K562 (cell line): ENCODE results near the gene MYMX. TPM values are rescaled to one million over a fixed set of nuclear protein-coding genes. Genes with fewer than 3 reads are reported as not detected.

Experiments used
- ASH1L ChIP-seq: fragments of 450-650 bp; IDR thresholded peaks from 2 replicates; pipeline ENCODE4 v1.6.1; 2018; ENCODE audit warnings: borderline replicate concordance, mild to moderate bottlenecking, low read depth; ENCODE audit not compliant: partially characterized antibody
- HNRNPK ChIP-seq: fragments of 200-400 bp; formaldehyde crosslinking; IDR thresholded peaks from one replicate; pipeline ENCODE4 v1.6.1; 2018; ENCODE audit warnings: mild to moderate bottlenecking, low read depth, low read length; ENCODE audit not compliant: poor library complexity, severe bottlenecking
- KDM1A ChIP-seq, 2 experiments: fragments of 450-650 bp; IDR thresholded peaks; 2 replicates each; pipeline ENCODE4 v1.6.1; 2016; ENCODE audit warnings: mild to moderate bottlenecking in 2 of 2
- KDM2B ChIP-seq: fragments of 250-450 bp; sonication (Bioruptor Pico); IDR thresholded peaks from 2 replicates; pipeline ENCODE4 v1.8.0; 2021; ENCODE audit warnings: mild to moderate bottlenecking, moderate library complexity
- KLF13 ChIP-seq: fragments of 450-650 bp; IDR thresholded peaks from 2 replicates; pipeline ENCODE4 v1.6.1; 2016; ENCODE audit warnings: missing genetic modification characterization, low read depth, mild to moderate bottlenecking, missing compliant biosample characterization, moderate library complexity, borderline replicate concordance
- MAZ ChIP-seq, 2 experiments: fragments of 450-650 bp in 1 of 2; sonication (generic) in 1 of 2; formaldehyde crosslinking; IDR thresholded peaks in 1 of 2; conservative IDR thresholded peaks in 1 of 2; 2 replicates each; pipeline versions ENCODE4 v1.4.0 to v1.5.0; 2020; ENCODE audit warnings: mild to moderate bottlenecking in 1 of 2, missing genetic modification reagents in 1 of 2
- MTA1 ChIP-seq: fragments of 450-650 bp; IDR thresholded peaks from 2 replicates; pipeline ENCODE4 v1.6.1; 2017; ENCODE audit warnings: borderline replicate concordance
- NFATC3 ChIP-seq: fragments of 450-650 bp; IDR thresholded peaks from 2 replicates; pipeline ENCODE4 v1.6.1; 2017; ENCODE audit warnings: mild to moderate bottlenecking
- POLR2A ChIP-seq: fragments of 450-650 bp; conservative IDR thresholded peaks from 2 replicates; pipeline ENCODE4 v1.6.1; 2016
- RHOXF2B ChIP-seq: fragments of 250-450 bp; sonication (Bioruptor Pico); conservative IDR thresholded peaks from 2 replicates; pipeline ENCODE4 v1.5.1; 2021
- SIRT6 ChIP-seq: IDR thresholded peaks from one replicate; pipeline ENCODE4 v1.6.1; 2012; ENCODE audit warnings: low read depth, mild to moderate bottlenecking, control low read depth, inconsistent platforms, low read length, moderate library complexity
- SIX5 ChIP-seq, 2 experiments: IDR thresholded peaks; 2 replicates each; pipeline ENCODE4 v1.6.1; 2011; ENCODE audit warnings: low read length in 2 of 2, borderline replicate concordance in 1 of 2, low read depth in 1 of 2, mild to moderate bottlenecking in 1 of 2, moderate library complexity in 1 of 2; ENCODE audit not compliant: insufficient read depth in 1 of 2
- SMARCE1 ChIP-seq: fragments of 450-650 bp; IDR thresholded peaks from 2 replicates; pipeline ENCODE4 v1.7.1; 2016; ENCODE audit warnings: mild to moderate bottlenecking
- ZBTB2 ChIP-seq: fragments of 450-650 bp; IDR thresholded peaks from 2 replicates; pipeline ENCODE4 v1.6.1; 2016; ENCODE audit warnings: antibody characterized with exemption
- ZFP1 ChIP-seq: fragments of 450-650 bp; formaldehyde crosslinking; IDR thresholded peaks from 2 replicates; pipeline ENCODE4 v1.4.0; 2020; ENCODE audit warnings: mild to moderate bottlenecking, mixed read lengths
- ZFP91 ChIP-seq: sonication (generic); formaldehyde crosslinking; IDR thresholded peaks from 2 replicates; pipeline ENCODE4 v1.8.0; 2022; ENCODE audit warnings: mild to moderate bottlenecking, missing genetic modification reagents
- ZKSCAN1 ChIP-seq: fragments of 150-350 bp; IDR thresholded peaks from 2 replicates; pipeline ENCODE4 v1.6.1; 2016; ENCODE audit warnings: low read depth, low read length
- ZNF311 ChIP-seq: fragments of 250-450 bp; sonication (Bioruptor Pico); IDR thresholded peaks from 2 replicates; pipeline ENCODE4 v1.4.0; 2020; ENCODE audit warnings: mild to moderate bottlenecking, moderate library complexity
- polyA plus RNA-seq, 8 experiments: library from polyadenylated mRNA; depleted of rRNA in 4 of 8; stranded (reverse) in 5 of 8; unstranded in 3 of 8; fragments of >200 nt; fragmentation: Nextera tagmentation in 2 of 8; fragmentation: Illumina TruSeq in 1 of 8; extraction: Ambion mirVana in 2 of 8; extraction: Trizol in 1 of 8; gene quantifications; 2 replicates each; pipeline versions ENCODE4 v1.2.1 to v1.2.3, GENCODE V29; 2011 to 2014; ENCODE audit warnings: inconsistent platforms in 1 of 8, missing spikeins in 1 of 8
- total RNA-seq, 7 experiments: library from RNA; depleted of rRNA in 6 of 7; stranded (reverse); fragments of >200 nt in 6 of 7; fragmentation: Illumina TruSeq in 2 of 7; extraction: Trizol in 2 of 7; gene quantifications; 2 replicates each; pipeline versions ENCODE4 v1.2.1 to v1.2.3, GENCODE V29; 2011 to 2021; ENCODE audit warnings: low replicate concordance in 1 of 7
- TF ChIP-seq, protein P1 (sequence below): fragments of 250-450 bp; sonication (Bioruptor Pico); IDR thresholded peaks from 2 replicates; pipeline ENCODE4 v1.4.0; 2020; ENCODE audit warnings: borderline replicate concordance
- TF ChIP-seq, protein P2 (sequence below): fragments of 250-450 bp; sonication (Bioruptor Pico); IDR thresholded peaks from 2 replicates; pipeline ENCODE4 v1.5.0; 2020; ENCODE audit warnings: mild to moderate bottlenecking, borderline replicate concordance
- TF ChIP-seq, protein P3 (sequence below): fragments of 200-400 bp; formaldehyde crosslinking; IDR thresholded peaks from 2 replicates; pipeline ENCODE4 v1.6.1; 2017; ENCODE audit warnings: mild to moderate bottlenecking, low read depth, low read length, moderate library complexity

MYMX gene
- total and polyA plus RNA-seq, 9 of the 15 experiments (the other 6 are each of a cell fraction or from before 2014, with no cell fraction given): 0.12 TPM; not detected in 8

DNA sequence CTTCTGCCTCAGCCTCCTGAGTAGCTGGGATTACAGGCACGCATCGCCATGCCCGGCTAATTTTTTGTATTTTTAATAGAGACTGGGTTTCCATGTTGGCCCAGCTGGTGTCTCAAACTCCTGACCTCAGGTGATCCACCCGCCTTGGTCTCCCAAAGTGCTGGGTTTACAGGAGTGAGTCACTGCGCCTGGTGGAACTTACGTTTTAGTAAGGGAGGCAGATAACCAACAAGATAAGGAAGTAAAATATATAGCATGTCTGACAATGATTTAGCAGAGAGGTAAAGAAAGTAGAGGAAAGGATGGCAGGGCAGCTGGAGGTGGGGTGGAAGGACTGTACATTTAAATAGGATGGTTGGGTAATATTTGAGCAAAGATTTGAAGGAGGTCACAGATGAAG lies 12.8 kb upstream of the MYMX start (continued):
- TF ChIP-seq, protein P1, sequence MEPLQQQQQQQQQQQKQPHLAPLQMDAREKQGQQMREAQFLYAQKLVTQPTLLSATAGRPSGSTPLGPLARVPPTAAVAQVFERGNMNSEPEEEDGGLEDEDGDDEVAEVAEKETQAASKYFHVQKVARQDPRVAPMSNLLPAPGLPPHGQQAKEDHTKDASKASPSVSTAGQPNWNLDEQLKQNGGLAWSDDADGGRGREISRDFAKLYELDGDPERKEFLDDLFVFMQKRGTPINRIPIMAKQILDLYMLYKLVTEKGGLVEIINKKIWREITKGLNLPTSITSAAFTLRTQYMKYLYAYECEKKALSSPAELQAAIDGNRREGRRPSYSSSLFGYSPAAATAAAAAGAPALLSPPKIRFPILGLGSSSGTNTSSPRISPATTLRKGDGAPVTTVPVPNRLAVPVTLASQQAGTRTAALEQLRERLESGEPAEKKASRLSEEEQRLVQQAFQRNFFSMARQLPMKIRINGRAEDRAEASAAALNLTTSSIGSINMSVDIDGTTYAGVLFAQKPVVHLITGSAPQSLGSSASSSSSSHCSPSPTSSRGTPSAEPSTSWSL (CRISPR knock-in tag): no peak
- no peak for TF ChIP-seq HNRNPK
- no peak for TF ChIP-seq SIX5 (IDR thresholded peaks at IDR 0.05; ENCODE audit: borderline replicate concordance in 1 of 2, insufficient read depth in 1 of 2, low read depth in 1 of 2, low read length in 2 of 2)
- TF ChIP-seq ZFP1 (CRISPR knock-in tag): no peak
- TF ChIP-seq MTA1: peak; percentile 86
- TF ChIP-seq POLR2A: no peak
- no peak for TF ChIP-seq RHOXF2B (CRISPR knock-in tag)
- TF ChIP-seq, protein P2, sequence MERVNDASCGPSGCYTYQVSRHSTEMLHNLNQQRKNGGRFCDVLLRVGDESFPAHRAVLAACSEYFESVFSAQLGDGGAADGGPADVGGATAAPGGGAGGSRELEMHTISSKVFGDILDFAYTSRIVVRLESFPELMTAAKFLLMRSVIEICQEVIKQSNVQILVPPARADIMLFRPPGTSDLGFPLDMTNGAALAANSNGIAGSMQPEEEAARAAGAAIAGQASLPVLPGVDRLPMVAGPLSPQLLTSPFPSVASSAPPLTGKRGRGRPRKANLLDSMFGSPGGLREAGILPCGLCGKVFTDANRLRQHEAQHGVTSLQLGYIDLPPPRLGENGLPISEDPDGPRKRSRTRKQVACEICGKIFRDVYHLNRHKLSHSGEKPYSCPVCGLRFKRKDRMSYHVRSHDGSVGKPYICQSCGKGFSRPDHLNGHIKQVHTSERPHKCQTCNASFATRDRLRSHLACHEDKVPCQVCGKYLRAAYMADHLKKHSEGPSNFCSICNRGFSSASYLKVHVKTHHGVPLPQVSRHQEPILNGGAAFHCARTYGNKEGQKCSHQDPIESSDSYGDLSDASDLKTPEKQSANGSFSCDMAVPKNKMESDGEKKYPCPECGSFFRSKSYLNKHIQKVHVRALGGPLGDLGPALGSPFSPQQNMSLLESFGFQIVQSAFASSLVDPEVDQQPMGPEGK (CRISPR knock-in tag): no peak
- TF ChIP-seq ZNF311 (CRISPR knock-in tag): no peak
- TF ChIP-seq KDM2B (CRISPR knock-in tag): no peak
- no peak for TF ChIP-seq MAZ (CRISPR knock-in tag; conservative IDR thresholded peaks at IDR 0.05 in 1 of 2, IDR thresholded peaks at IDR 0.05 in 1 of 2)
- TF ChIP-seq ASH1L: no peak
- TF ChIP-seq ZBTB2: peak; percentile 40; the same call in 1 of the 2 replicates
- no peak for TF ChIP-seq ZKSCAN1
- TF ChIP-seq KLF13 (tag): no peak
- no peak for TF ChIP-seq SIRT6
- no peak for TF ChIP-seq NFATC3
- peak in 1 of 2 experiments; percentile 11; a peak in 1 of 4 replicates for TF ChIP-seq KDM1A (IDR thresholded peaks at IDR 0.05)
- no peak for TF ChIP-seq ZFP91 (CRISPR knock-in tag)
- peak; percentile 95 for TF ChIP-seq SMARCE1
- TF ChIP-seq, protein P3, sequence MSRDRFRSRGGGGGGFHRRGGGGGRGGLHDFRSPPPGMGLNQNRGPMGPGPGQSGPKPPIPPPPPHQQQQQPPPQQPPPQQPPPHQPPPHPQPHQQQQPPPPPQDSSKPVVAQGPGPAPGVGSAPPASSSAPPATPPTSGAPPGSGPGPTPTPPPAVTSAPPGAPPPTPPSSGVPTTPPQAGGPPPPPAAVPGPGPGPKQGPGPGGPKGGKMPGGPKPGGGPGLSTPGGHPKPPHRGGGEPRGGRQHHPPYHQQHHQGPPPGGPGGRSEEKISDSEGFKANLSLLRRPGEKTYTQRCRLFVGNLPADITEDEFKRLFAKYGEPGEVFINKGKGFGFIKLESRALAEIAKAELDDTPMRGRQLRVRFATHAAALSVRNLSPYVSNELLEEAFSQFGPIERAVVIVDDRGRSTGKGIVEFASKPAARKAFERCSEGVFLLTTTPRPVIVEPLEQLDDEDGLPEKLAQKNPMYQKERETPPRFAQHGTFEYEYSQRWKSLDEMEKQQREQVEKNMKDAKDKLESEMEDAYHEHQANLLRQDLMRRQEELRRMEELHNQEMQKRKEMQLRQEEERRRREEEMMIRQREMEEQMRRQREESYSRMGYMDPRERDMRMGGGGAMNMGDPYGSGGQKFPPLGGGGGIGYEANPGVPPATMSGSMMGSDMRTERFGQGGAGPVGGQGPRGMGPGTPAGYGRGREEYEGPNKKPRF: no peak
